Activated T-cell treated with anti-CD3 and anti-CD28 coated beads, Interleukin-2, amount 50 U/mL, for 4 hours (primary cell): ENCODE results near the gene AK1. TPM values are rescaled to one million over a fixed set of nuclear protein-coding genes. Genes with fewer than 3 reads are reported as not detected.
A peak's percentile ranks its signal among the peaks of the same experiment; 100 is the strongest.

ENCODE experiments used
- ATAC-seq, 2 donors: fragments of 200-7000 bp; cut with Tn5 transposase; one replicate each; pipeline ENCODE4 v1.10.0; 2021
- DNase-seq: peaks from one replicate; pipeline ENCODE4 v3.0.0-alpha.2; 2020
- H3K27me3 Mint-ChIP-seq: one replicate; pipeline ENCODE4 v1.8.0; 2021; ENCODE audit warnings: low read depth, mixed read lengths
- H3K36me3 Mint-ChIP-seq: one replicate; pipeline ENCODE4 v1.8.0; 2022; ENCODE audit warnings: mixed read lengths; ENCODE audit not compliant: insufficient read depth
- H3K4me1 Mint-ChIP-seq: one replicate; pipeline ENCODE4 v1.8.0; 2021; ENCODE audit warnings: low read depth, mixed read lengths
- H3K4me3 Mint-ChIP-seq: one replicate; pipeline ENCODE4 v1.8.0; 2021; ENCODE audit warnings: mild to moderate bottlenecking, moderate library complexity, mixed read lengths
- H3K9me3 Mint-ChIP-seq: one replicate; pipeline ENCODE4 v1.8.0; 2021; ENCODE audit warnings: mixed read lengths
- total RNA-seq, 3 donors: library from RNA; stranded (reverse); gene quantifications; one replicate each; pipeline ENCODE4 v1.2.1, GENCODE V29; 2021

The AK1 gene
- 1 to 10 TPM; 3.6 to 6.4 (median 5.0) TPM for total RNA-seq

- no peaks in the 10 kb centered on the region for H3K9me3 Mint-ChIP-seq
- H3K36me3 Mint-ChIP-seq, result no peaks in the 10 kb centered on the region
- peaks cover 2% of the 10 kb centered on the region for H3K4me1 Mint-ChIP-seq
Measured at GRCh38 chr9:127877566-127877998, at the start of gene AK1. Gene AK1, minus strand, starts transcription at chr9:127877675. Its CDS starts 3,058 bp downstream, at chr9:127874617.

GRCh38 chr9:127926906-127927200, 49.4 kb upstream of the AK1 start:
- H3K27me3 Mint-ChIP-seq, result peaks cover 7% of the 10 kb centered on the region
- no peaks in the 10 kb centered on the region for H3K36me3 Mint-ChIP-seq
- H3K4me1 Mint-ChIP-seq, result peaks cover 16% of the 10 kb centered on the region
- no peak for DNase-seq
- peak; percentile 2 to 8 for ATAC-seq
- H3K9me3 Mint-ChIP-seq, result no peaks in the 10 kb centered on the region
- peak overlapping the region; percentile 65 for H3K4me3 Mint-ChIP-seq

More at GRCh38 chr9:127877566-127877998, at the start of gene AK1:
- no peaks in the 10 kb centered on the region for H3K27me3 Mint-ChIP-seq
- no peak for DNase-seq
- no peak for ATAC-seq
- peak within 1 kb of the TSS; percentile 48 for H3K4me3 Mint-ChIP-seq

GRCh38 chr9:127925959-127926905, 48.8 kb upstream of the AK1 start:
- H3K27me3 Mint-ChIP-seq, result peaks cover 7% of the 10 kb centered on the region
- H3K9me3 Mint-ChIP-seq, result no peaks in the 10 kb centered on the region
- no peaks in the 10 kb centered on the region for H3K36me3 Mint-ChIP-seq
- ATAC-seq, result no peak
- peaks cover 13% of the 10 kb centered on the region for H3K4me1 Mint-ChIP-seq
- peak overlapping the region; percentile 65 for H3K4me3 Mint-ChIP-seq
- DNase-seq, result no peak

- H3K9me3 Mint-ChIP-seq, result no peaks in the 10 kb centered on the region
Measured at GRCh38 chr9:127924736-127925444, 47.4 kb upstream of the AK1 start.

DNA sequence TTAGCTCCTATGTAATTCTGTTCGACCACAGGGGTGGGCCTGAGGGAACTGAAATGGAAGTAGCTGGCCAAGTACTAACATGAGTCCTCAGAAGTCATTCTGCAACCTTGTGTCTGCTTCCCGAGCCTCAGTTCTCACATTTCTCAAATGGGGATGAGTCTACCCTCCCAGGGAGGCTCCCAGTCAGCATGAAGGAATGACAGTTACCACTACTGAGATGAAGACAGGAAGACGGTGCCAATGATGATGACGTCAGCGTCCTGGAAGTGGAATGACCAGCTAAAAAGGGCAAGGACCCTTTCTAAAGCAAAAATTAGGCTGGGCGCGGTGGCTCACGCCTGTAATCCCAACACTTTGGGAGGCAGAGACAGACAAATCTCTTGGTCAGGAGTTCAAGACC, 46.3 kb upstream of the AK1 start:
- Mint-ChIP-seq H3K4me3 (no peak overlapping the region), H3K27me3 (peaks cover 7% of the 10 kb centered on the region), H3K36me3 (no peaks in the 10 kb centered on the region), H3K9me3 (no peaks in the 10 kb centered on the region), H3K4me1 (peaks cover 14% of the 10 kb centered on the region)
- DNase-seq (no peak), ATAC-seq (no peak)

More at GRCh38 chr9:127924736-127925444, 47.4 kb upstream of the AK1 start:
- Mint-ChIP-seq H3K4me3 (no peak overlapping the region), H3K36me3 (no peaks in the 10 kb centered on the region), H3K27me3 (peaks cover 7% of the 10 kb centered on the region), H3K4me1 (peaks cover 8% of the 10 kb centered on the region)
- DNase-seq, result no peak
- no peak for ATAC-seq

DNA sequence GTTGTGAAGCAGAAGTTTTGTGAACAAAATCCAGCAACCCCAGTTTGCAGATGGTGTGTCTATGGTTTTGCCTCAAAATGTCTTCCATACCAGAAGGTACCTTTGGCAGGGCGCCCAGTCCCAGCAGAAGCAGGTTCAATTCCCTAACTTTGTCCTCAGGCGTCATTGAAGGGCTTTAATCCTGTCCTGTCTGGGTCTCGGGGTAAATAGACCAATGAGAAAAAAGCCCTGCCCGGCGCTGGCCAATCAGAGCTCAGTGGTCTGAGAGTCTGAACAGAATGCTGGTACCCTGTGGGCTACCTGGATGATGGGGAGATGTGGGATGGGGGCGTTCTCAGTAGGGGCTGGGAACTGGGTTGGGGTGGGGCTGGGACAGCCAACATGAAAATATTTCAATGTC, 45.6 kb upstream of the AK1 start:
- H3K36me3 Mint-ChIP-seq, result no peaks in the 10 kb centered on the region
- H3K9me3 Mint-ChIP-seq, result no peaks in the 10 kb centered on the region
- H3K4me3 Mint-ChIP-seq, result no peak overlapping the region
- H3K4me1 Mint-ChIP-seq, result peaks cover 19% of the 10 kb centered on the region
- H3K27me3 Mint-ChIP-seq, result peaks cover 7% of the 10 kb centered on the region
- no peak for ATAC-seq
- no peak for DNase-seq

DNA sequence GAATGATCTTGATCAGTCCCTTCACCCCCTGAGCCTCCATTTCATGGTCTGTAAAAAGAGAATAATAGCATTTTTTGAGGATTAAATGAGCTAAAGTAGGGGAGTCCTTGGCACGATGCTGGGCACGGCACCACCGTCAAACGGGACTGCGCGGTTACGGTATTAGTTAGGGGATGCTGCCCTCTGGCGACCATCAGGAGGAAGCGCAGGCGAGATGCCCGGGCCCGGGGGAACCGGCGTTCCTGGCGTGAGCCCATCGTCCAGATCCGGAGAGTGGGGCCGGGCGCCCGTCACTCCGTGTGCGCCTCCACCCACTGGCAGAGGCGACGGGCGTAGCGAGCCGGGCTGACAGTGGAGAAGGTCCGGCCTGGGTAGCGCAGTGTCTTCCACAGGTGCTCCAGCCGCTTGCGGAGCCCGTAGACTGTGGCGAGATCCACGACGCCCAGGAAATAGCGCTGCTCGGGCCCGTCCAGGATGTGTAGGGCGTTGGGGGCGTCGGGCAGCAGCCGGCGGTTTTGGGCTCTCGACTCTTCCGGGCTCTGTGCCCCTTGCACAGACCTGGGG, 44.2 kb upstream of the AK1 start:
- peaks cover 7% of the 10 kb centered on the region for H3K27me3 Mint-ChIP-seq
- no peaks in the 10 kb centered on the region for H3K9me3 Mint-ChIP-seq
- DNase-seq (peak; percentile 80), ATAC-seq (peak; percentile 30 to 32)
- H3K4me1 Mint-ChIP-seq, result peaks cover 28% of the 10 kb centered on the region
- H3K4me3 Mint-ChIP-seq, result peak overlapping the region; percentile 35
- no peaks in the 10 kb centered on the region for H3K36me3 Mint-ChIP-seq

- Mint-ChIP-seq H3K4me1 (peaks cover 33% of the 10 kb centered on the region), H3K9me3 (no peaks in the 10 kb centered on the region), H3K36me3 (no peaks in the 10 kb centered on the region), H3K27me3 (peaks cover 7% of the 10 kb centered on the region), H3K4me3 (no peak overlapping the region)
- no peak for DNase-seq
- no peak for ATAC-seq
Measured at GRCh38 chr9:127920794-127921193, 43.3 kb upstream of the AK1 start.

GRCh38 chr9:127919253-127919815, 41.9 kb upstream of the AK1 start:
- no peak for ATAC-seq
- no peaks in the 10 kb centered on the region for H3K36me3 Mint-ChIP-seq
- peaks cover 2% of the 10 kb centered on the region for H3K27me3 Mint-ChIP-seq
- no peak overlapping the region for H3K4me3 Mint-ChIP-seq
- H3K9me3 Mint-ChIP-seq, result no peaks in the 10 kb centered on the region
- peaks cover 41% of the 10 kb centered on the region for H3K4me1 Mint-ChIP-seq
- DNase-seq, result no peak

GRCh38 chr9:127918183-127919107, 41.0 kb upstream of the AK1 start:
- Mint-ChIP-seq H3K27me3 (peaks cover 2% of the 10 kb centered on the region), H3K4me3 (peak overlapping the region; percentile 45), H3K36me3 (no peaks in the 10 kb centered on the region), H3K9me3 (no peaks in the 10 kb centered on the region), H3K4me1 (peaks cover 41% of the 10 kb centered on the region)
- DNase-seq (no peak), ATAC-seq (no peak)

- Mint-ChIP-seq H3K4me3 (peak overlapping the region; percentile 37), H3K36me3 (no peaks in the 10 kb centered on the region), H3K9me3 (no peaks in the 10 kb centered on the region), H3K27me3 (peaks cover 2% of the 10 kb centered on the region), H3K4me1 (peaks cover 46% of the 10 kb centered on the region)
- ATAC-seq, result no peak
- DNase-seq, result no peak
Measured at GRCh38 chr9:127917603-127918002, 40.1 kb upstream of the AK1 start.

GRCh38 chr9:127916720-127917581, 39.5 kb upstream of the AK1 start, which contains the start of gene ST6GALNAC4:
Gene ST6GALNAC4, minus strand, starts transcription at chr9:127917041. Its CDS starts 622 bp downstream, at chr9:127916419.
- DNase-seq (peak; percentile 95), ATAC-seq (peak; percentile 96 to 98)
- Mint-ChIP-seq H3K36me3 (no peaks in the 10 kb centered on the region), H3K4me1 (peaks cover 47% of the 10 kb centered on the region), H3K27me3 (no peaks in the 10 kb centered on the region), H3K4me3 (peak within 1 kb of the TSS; percentile 83), H3K9me3 (no peaks in the 10 kb centered on the region)
